GM23338 (cell line): Measurements from ENCODE around the gene ITGA1. TPM values are rescaled to one million over a fixed set of nuclear protein-coding genes. Genes with fewer than 3 reads are reported as not detected.

Experiments
- ATAC-seq: fragments of 200-7000 bp; cut with Tn5 transposase; 3 replicates; pipeline ENCODE4 v1.9.1; 2020
- DNase-seq: peaks from one replicate; pipeline ENCODE4 v3.0.0-alpha.2; 2015; ENCODE audit warnings: low spot score
- H2AFZ ChIP-seq: fragments of 200-600 bp; sonication (generic); 2 replicates; pipeline ENCODE4 v1.8.0; 2016; ENCODE audit warnings: antibody characterized with exemption, mild to moderate bottlenecking, moderate library complexity
- H3F3A ChIP-seq: fragments of 200-600 bp; sonication (generic); replicated peaks from 2 replicates; pipeline ENCODE4 v1.8.0; 2017; ENCODE audit warnings: antibody characterized with exemption, mixed run types, low read depth
- H3K27ac ChIP-seq: fragments of 200-600 bp; sonication (generic); 2 replicates; pipeline ENCODE4 v1.6.1; 2016; ENCODE audit warnings: low read depth
- H3K27me3 ChIP-seq: fragments of 200-600 bp; sonication (generic); 2 replicates; pipeline ENCODE4 v1.8.0; 2016; ENCODE audit warnings: mild to moderate bottlenecking, mixed run types, moderate library complexity; ENCODE audit not compliant: insufficient read depth
- H3K36me3 ChIP-seq: fragments of 200-600 bp; sonication (generic); 2 replicates; pipeline ENCODE4 v1.8.0; 2016; ENCODE audit warnings: mild to moderate bottlenecking; ENCODE audit not compliant: insufficient read depth
- H3K4me1 ChIP-seq: fragments of 200-600 bp; sonication (generic); 2 replicates; pipeline ENCODE4 v1.8.0; 2016; ENCODE audit warnings: mild to moderate bottlenecking, moderate library complexity; ENCODE audit not compliant: insufficient read depth
- H3K4me2 ChIP-seq: fragments of 200-600 bp; sonication (generic); 2 replicates; pipeline ENCODE4 v1.7.1; 2017; ENCODE audit warnings: mixed run types
- H3K4me3 ChIP-seq: fragments of 200-600 bp; sonication (generic); 2 replicates; pipeline ENCODE4 v1.6.1; 2016; ENCODE audit warnings: mixed run types
- H3K79me2 ChIP-seq: fragments of 200-600 bp; sonication (generic); replicated peaks from 2 replicates; pipeline ENCODE4 v1.8.0; 2017; ENCODE audit warnings: mild to moderate bottlenecking; ENCODE audit not compliant: insufficient read depth
- H3K9me2 ChIP-seq: fragments of 200-600 bp; sonication (generic); 2 replicates; pipeline ENCODE4 v1.8.0; 2017; ENCODE audit not compliant: insufficient read depth
- H4K20me1 ChIP-seq: fragments of 200-600 bp; sonication (generic); replicated peaks from 2 replicates; pipeline ENCODE4 v1.8.0; 2017; ENCODE audit warnings: mild to moderate bottlenecking; ENCODE audit not compliant: insufficient read depth
- H3K27ac Mint-ChIP-seq: 2 replicates; pipeline ENCODE4 v1.8.0; 2020; ENCODE audit warnings: inconsistent platforms, mild to moderate bottlenecking, moderate library complexity, mixed read lengths
- H3K27me3 Mint-ChIP-seq: 3 replicates; pipeline ENCODE4 v1.8.0; 2022; ENCODE audit warnings: low read depth, mild to moderate bottlenecking, moderate library complexity, mixed read lengths, inconsistent platforms; ENCODE audit not compliant: insufficient read depth, poor library complexity
- H3K36me3 Mint-ChIP-seq: 3 replicates; pipeline ENCODE4 v1.8.0; 2021; ENCODE audit warnings: low read depth, mild to moderate bottlenecking, inconsistent platforms, moderate library complexity, mixed read lengths
- H3K4me1 Mint-ChIP-seq: 3 replicates; pipeline ENCODE4 v1.8.0; 2020; ENCODE audit warnings: mild to moderate bottlenecking, inconsistent platforms, mixed read lengths
- H3K4me3 Mint-ChIP-seq: 3 replicates; pipeline ENCODE4 v1.8.0; 2021; ENCODE audit warnings: moderate library complexity, mild to moderate bottlenecking, inconsistent platforms, mixed read lengths
- H3K9me3 Mint-ChIP-seq: 3 replicates; pipeline ENCODE4 v1.8.0; 2020; ENCODE audit warnings: moderate library complexity, mild to moderate bottlenecking, inconsistent platforms, mixed read lengths
- CREB1 ChIP-seq: fragments of 250-450 bp; sonication (Bioruptor Pico); IDR thresholded peaks from 2 replicates; pipeline ENCODE4 v1.5.0; 2020; ENCODE audit warnings: low read depth, mild to moderate bottlenecking, moderate library complexity
- CTCF ChIP-seq, 2 experiments: fragments of 200-600 bp in 1 of 2; sonication (generic) in 1 of 2; conservative IDR thresholded peaks; 2 replicates each; pipeline versions ENCODE4 v1.5.1 to v1.6.1; 2016 to 2017; ENCODE audit warnings: antibody characterized with exemption in 2 of 2, low read depth in 2 of 2, mild to moderate bottlenecking in 2 of 2, moderate library complexity in 1 of 2
- ETS1 ChIP-seq: IDR thresholded peaks from 2 replicates; pipeline ENCODE4 v1.6.1; 2016; ENCODE audit warnings: antibody characterized with exemption
- EZH2 ChIP-seq: fragments of 200-600 bp; sonication (generic); IDR thresholded peaks from one replicate; pipeline ENCODE4 v1.8.0; 2017; ENCODE audit warnings: antibody characterized with exemption, mild to moderate bottlenecking, low read depth; ENCODE audit not compliant: unreplicated experiment
- EZH2phosphoT487 ChIP-seq: fragments of 200-600 bp; sonication (generic); IDR thresholded peaks from one replicate; pipeline ENCODE4 v1.8.1; 2018; ENCODE audit warnings: antibody characterized with exemption; ENCODE audit not compliant: unreplicated experiment
- JUNB ChIP-seq: IDR thresholded peaks from one replicate; pipeline ENCODE4 v1.6.1; 2016; ENCODE audit warnings: antibody characterized with exemption; ENCODE audit not compliant: unreplicated experiment
- NANOG ChIP-seq: IDR thresholded peaks from 2 replicates; pipeline ENCODE4 v1.6.1; 2016; ENCODE audit warnings: antibody characterized with exemption, borderline replicate concordance
- POLR2AphosphoS5 ChIP-seq: IDR thresholded peaks from 2 replicates; pipeline ENCODE4 v1.6.1; 2016; ENCODE audit warnings: antibody characterized with exemption, low read depth
- ZNF462 ChIP-seq: fragments of 250-450 bp; sonication (Bioruptor Pico); IDR thresholded peaks from 2 replicates; pipeline ENCODE4 v1.5.0; 2020; ENCODE audit warnings: mild to moderate bottlenecking, moderate library complexity
- polyA plus RNA-seq: library from polyadenylated mRNA; unstranded; fragments of >200 nt; fragmentation: Nextera tagmentation; extraction: Ambion mirVana; gene quantifications from 2 replicates; pipeline ENCODE4 v1.2.1, GENCODE V29; 2016
- total RNA-seq: library from RNA; depleted of rRNA; stranded (reverse); fragments of >200 nt; shearing (Covaris generic); gene quantifications from 2 replicates; pipeline ENCODE4 v1.2.3, GENCODE V29; 2014
- TF ChIP-seq, protein P1 (sequence below): IDR thresholded peaks from one replicate; pipeline ENCODE4 v1.6.1; 2018; ENCODE audit warnings: antibody characterized with exemption; ENCODE audit not compliant: unreplicated experiment

Gene ITGA1
- total and polyA plus RNA-seq, 2 experiments from 2014 or later = 1.8 to 4.9 TPM

- no peak for ATAC-seq
- no peak for TF ChIP-seq POLR2AphosphoS5
- TF ChIP-seq CREB1 = no peak
- TF ChIP-seq ZNF462 (CRISPR knock-in tag) = no peak
- TF ChIP-seq EZH2phosphoT487 = no peak
- no peak for TF ChIP-seq JUNB
- TF ChIP-seq, protein P1, sequence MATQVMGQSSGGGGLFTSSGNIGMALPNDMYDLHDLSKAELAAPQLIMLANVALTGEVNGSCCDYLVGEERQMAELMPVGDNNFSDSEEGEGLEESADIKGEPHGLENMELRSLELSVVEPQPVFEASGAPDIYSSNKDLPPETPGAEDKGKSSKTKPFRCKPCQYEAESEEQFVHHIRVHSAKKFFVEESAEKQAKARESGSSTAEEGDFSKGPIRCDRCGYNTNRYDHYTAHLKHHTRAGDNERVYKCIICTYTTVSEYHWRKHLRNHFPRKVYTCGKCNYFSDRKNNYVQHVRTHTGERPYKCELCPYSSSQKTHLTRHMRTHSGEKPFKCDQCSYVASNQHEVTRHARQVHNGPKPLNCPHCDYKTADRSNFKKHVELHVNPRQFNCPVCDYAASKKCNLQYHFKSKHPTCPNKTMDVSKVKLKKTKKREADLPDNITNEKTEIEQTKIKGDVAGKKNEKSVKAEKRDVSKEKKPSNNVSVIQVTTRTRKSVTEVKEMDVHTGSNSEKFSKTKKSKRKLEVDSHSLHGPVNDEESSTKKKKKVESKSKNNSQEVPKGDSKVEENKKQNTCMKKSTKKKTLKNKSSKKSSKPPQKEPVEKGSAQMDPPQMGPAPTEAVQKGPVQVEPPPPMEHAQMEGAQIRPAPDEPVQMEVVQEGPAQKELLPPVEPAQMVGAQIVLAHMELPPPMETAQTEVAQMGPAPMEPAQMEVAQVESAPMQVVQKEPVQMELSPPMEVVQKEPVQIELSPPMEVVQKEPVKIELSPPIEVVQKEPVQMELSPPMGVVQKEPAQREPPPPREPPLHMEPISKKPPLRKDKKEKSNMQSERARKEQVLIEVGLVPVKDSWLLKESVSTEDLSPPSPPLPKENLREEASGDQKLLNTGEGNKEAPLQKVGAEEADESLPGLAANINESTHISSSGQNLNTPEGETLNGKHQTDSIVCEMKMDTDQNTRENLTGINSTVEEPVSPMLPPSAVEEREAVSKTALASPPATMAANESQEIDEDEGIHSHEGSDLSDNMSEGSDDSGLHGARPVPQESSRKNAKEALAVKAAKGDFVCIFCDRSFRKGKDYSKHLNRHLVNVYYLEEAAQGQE = no peak
- TF ChIP-seq EZH2 = no peak
- TF ChIP-seq NANOG = no peak
- TF ChIP-seq ETS1 = no peak
- TF ChIP-seq CTCF (conservative IDR thresholded peaks at IDR 0.05; ENCODE audit: low read depth in 2 of 2) = no peak
- no peaks in the 10 kb centered on the region for H3K36me3 Mint-ChIP-seq
- no peak for DNase-seq
- H3K4me3 Mint-ChIP-seq = no peak overlapping the region
- Histone ChIP-seq H2AFZ (no peak overlapping the region), H3K27ac (no peak overlapping the region), H3K36me3 (no peaks in the 10 kb centered on the region), H3K79me2 (no peaks in the 10 kb centered on the region), H3K4me2 (no peak overlapping the region), H3K4me1 (no peaks in the 10 kb centered on the region), H4K20me1 (no peaks in the 10 kb centered on the region), H3F3A (no peaks in the 10 kb centered on the region), H3K27me3 (no peaks in the 10 kb centered on the region), H3K4me3 (no peak overlapping the region), H3K9me2 (no peaks in the 10 kb centered on the region)
- H3K4me1 Mint-ChIP-seq = no peaks in the 10 kb centered on the region; the same call in 2 of the 3 replicates
- no peak overlapping the region for H3K27ac Mint-ChIP-seq
- no peaks in the 10 kb centered on the region for H3K27me3 Mint-ChIP-seq
- no peaks in the 10 kb centered on the region for H3K9me3 Mint-ChIP-seq
Observed at GRCh38 chr5:52839285-52839684, 51.6 kb downstream of the ITGA1 start.
